Coronary artery (tissue), 2 donors: ENCODE data around the gene AQP12B.

Experiments
- DNase-seq: peaks from one replicate; pipeline ENCODE4 v3.0.0-alpha.2; 2017; ENCODE audit warnings: low spot score
- H3K27ac ChIP-seq, 2 donors: fragments of 200-600 bp; sonication (generic); one replicate each; pipeline ENCODE4 v1.5.1; 2016 to 2019
- H3K4me3 ChIP-seq: fragments of 200-600 bp; sonication (generic); 2 replicates; pipeline ENCODE4 v1.5.1; 2016; ENCODE audit warnings: mild to moderate bottlenecking, moderate library complexity
- TF ChIP-seq, protein P1 (sequence below): fragments of 200-600 bp; sonication (generic); IDR thresholded peaks from one replicate; pipeline ENCODE4 v1.5.1; 2019; ENCODE audit warnings: antibody characterized with exemption

AQP12B gene

DNA sequence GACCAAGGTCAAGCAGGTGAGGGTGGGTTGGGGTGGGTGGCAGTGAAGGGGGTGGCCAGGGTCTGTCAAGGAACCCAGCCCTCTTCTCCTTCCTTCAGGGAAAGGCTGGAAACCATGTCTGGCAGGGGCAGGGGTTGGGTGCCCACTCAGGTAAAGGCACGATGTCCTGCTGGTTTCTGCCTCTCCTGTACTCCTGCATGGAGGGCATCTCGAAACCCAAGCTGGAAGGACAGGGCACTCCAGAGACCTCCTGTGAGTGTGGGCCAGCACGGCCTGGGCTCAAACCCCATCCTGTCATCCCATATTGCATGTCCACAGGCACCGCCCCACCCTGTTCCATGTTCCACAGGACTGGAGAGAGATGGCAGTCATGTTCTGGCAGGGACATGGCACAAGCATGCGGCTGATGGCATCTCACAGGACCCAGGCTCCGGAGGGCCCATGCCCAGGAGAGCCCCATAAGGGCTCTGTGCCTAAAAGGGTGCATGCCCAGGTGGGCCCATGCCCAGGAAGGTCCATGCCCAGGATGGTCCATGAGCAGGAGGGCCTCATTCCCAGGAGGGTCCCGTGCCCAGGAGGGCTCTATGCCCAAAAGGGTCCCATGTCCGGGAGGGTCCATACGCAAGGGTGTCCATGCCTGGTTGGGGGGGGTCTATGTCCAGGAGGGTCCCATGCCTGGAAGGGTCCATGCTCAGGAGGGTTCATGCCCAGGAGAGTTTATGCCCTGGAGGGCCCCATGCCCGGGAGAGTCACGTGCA is 51.0 kb downstream of the AQP12B start:
- H3K27ac ChIP-seq: no peak overlapping the region
- TF ChIP-seq, protein P1, sequence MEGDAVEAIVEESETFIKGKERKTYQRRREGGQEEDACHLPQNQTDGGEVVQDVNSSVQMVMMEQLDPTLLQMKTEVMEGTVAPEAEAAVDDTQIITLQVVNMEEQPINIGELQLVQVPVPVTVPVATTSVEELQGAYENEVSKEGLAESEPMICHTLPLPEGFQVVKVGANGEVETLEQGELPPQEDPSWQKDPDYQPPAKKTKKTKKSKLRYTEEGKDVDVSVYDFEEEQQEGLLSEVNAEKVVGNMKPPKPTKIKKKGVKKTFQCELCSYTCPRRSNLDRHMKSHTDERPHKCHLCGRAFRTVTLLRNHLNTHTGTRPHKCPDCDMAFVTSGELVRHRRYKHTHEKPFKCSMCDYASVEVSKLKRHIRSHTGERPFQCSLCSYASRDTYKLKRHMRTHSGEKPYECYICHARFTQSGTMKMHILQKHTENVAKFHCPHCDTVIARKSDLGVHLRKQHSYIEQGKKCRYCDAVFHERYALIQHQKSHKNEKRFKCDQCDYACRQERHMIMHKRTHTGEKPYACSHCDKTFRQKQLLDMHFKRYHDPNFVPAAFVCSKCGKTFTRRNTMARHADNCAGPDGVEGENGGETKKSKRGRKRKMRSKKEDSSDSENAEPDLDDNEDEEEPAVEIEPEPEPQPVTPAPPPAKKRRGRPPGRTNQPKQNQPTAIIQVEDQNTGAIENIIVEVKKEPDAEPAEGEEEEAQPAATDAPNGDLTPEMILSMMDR: no peak
- no peak overlapping the region for H3K4me3 ChIP-seq
- DNase-seq: peak; percentile 55

DNA sequence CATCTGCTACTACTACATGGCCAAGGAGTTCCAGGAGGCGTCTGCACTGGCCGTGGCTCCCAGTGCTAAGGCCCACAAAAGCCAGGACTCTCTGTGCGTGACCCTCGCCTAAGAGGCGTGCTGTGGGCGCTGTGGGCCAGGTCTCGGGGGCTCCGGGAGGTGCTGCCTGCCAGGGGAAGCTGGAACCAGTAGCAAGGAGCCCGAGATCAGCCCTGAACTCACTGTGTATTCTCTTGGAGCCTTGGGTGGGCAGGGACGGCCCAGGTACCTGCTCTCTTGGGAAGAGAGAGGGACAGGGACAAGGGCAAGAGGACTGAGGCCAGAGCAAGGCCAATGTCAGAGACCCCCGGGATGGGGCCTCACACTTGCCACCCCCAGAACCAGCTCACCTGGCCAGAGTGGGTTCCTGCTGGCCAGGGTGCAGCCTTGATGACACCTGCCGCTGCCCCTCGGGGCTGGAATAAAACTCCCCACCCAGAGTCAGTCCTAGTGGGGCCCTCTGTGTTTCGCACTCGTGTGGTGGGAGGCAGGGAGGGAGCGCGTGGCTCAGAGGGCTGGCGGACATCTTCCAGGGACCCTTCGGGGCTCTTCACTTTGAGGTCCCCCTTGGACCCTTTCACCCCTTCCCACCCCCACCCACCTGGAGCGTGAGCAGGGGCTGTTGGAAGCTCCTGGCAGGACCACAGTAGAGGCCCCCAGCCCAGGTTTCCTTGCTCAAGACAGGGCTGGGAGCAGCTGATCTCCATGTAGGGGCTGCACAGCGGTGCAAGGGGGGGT is 51.7 kb downstream of the AQP12B start:
- H3K4me3 ChIP-seq: no peak overlapping the region
- no peak overlapping the region for H3K27ac ChIP-seq
- TF ChIP-seq, protein P1: no peak
- peak; percentile 59 for DNase-seq

DNA sequence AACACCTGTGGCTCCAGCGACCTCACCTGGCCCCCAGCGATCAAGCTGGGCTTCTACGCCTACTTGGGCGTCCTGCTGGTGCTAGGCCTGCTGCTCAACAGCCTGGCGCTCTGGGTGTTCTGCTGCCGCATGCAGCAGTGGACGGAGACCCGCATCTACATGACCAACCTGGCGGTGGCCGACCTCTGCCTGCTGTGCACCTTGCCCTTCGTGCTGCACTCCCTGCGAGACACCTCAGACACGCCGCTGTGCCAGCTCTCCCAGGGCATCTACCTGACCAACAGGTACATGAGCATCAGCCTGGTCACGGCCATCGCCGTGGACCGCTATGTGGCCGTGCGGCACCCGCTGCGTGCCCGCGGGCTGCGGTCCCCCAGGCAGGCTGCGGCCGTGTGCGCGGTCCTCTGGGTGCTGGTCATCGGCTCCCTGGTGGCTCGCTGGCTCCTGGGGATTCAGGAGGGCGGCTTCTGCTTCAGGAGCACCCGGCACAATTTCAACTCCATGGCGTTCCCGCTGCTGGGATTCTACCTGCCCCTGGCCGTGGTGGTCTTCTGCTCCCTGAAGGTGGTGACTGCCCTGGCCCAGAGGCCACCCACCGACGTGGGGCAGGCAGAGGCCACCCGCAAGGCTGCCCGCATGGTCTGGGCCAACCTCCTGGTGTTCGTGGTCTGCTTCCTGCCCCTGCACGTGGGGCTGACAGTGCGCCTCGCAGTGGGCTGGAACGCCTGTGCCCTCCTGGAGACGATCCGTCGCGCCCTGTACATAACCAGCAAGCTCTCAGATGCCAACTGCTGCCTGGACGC is 52.5 kb downstream of the AQP12B start:
- TF ChIP-seq, protein P1: no peak
- no peak overlapping the region for H3K4me3 ChIP-seq
- DNase-seq: peak; percentile 60
- H3K27ac ChIP-seq: no peak overlapping the region

DNA sequence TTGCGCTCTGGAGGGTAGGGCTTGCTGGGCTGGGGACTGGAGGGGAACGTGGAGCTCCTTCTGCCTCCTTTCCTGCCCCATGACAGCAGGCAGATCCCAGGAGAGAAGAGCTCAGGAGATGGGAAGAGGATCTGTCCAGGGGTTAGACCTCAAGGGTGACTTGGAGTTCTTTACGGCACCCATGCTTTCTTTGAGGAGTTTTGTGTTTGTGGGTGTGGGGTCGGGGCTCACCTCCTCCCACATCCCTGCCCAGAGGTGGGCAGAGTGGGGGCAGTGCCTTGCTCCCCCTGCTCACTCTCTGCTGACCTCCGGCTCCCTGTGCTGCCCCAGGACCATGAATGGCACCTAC is 53.1 kb downstream of the AQP12B start:
- Histone ChIP-seq H3K4me3 (no peak overlapping the region), H3K27ac (no peak overlapping the region)
- DNase-seq: no peak
- TF ChIP-seq, protein P1: no peak

DNA sequence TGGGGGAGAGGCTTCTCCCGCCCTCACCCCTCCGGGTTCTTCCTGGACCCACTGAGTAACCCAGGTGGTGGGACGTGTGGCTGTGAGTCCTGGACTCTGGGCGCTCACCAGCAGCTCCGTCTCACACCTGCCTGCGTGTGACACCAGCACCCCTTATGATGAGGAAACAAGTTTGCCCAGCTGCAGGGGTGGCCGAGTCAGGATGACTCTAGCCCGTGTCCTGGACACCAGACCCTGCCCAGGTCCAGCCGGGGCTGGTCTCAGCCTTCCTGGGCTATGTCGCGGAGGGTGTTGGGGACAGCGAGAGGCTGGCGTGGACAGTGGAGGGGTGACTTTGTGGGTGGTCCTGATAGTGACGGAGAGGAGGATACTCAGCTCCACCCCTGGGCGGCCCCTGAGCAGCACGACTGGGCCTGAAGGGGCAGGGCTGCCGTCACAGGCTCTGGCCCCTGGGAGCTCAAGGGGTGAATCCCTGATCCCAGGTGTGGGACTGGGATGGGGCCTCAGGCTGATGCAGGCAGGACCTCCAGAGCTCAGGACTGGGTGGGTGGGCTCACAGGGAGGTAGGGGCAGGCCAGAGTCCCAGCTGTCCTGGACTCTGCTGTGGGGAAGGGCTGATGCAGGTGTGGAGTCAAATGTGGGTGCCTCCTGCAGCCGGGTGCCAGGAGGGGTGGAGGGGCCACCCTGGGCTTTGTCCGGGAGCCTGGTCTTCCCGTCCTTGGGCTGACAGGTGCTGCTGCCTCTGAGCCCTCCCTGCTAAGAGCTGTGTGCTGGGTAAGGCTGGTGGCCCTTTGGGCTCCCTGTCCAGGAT is 53.7 kb downstream of the AQP12B start:
- DNase-seq: peak; percentile 68
- TF ChIP-seq, protein P1: no peak
- no peak overlapping the region for H3K4me3 ChIP-seq
- no peak overlapping the region for H3K27ac ChIP-seq

DNA sequence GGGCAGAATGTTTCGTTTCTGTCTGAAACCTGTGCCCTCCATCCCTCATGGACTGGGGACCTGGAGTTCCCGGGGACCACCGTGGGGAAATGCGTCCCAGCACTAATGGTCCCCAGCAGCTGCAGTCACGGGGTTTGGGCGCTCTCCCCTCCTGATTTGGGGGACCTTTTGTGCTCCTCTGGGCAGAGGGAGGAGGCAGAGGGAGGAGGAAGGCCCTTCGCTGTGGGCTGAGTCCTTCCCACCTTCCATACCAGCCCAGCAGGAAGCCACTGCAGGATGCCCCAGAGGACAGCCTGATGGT is 54.2 kb downstream of the AQP12B start:
- TF ChIP-seq, protein P1: no peak
- Histone ChIP-seq H3K27ac (no peak overlapping the region), H3K4me3 (no peak overlapping the region)
- DNase-seq: peak; percentile 41
